SK-N-SH treated with all-trans-retinoic acid at 6 μM for 48 hours (cell line): ENCODE data around the gene LRRC41.
A peak's percentile ranks its signal among the peaks of the same experiment; 100 is the strongest.
"Not testable (repeated sequence)": the region's sequence is repeated elsewhere in the genome, so short reads cannot be mapped to it uniquely, and the experiment has no call there.

Experiments used
- ATAC-seq: fragments of 200-7000 bp; cut with Tn5 transposase; 3 replicates; pipeline ENCODE4 v1.9.1; 2020; ENCODE audit warnings: mild to moderate bottlenecking, moderate library complexity
- BACH2 ChIP-seq: fragments of 250-450 bp; sonication (Bioruptor Pico); IDR thresholded peaks from 2 replicates; pipeline ENCODE4 v1.9.0; 2021; ENCODE audit warnings: mild to moderate bottlenecking, borderline replicate concordance
- CSRNP3 ChIP-seq: fragments of 250-450 bp; sonication (Bioruptor Pico); IDR thresholded peaks from 2 replicates; pipeline ENCODE4 v1.5.1; 2021; ENCODE audit warnings: mild to moderate bottlenecking, moderate library complexity
- ESRRG ChIP-seq: fragments of 250-450 bp; sonication (Bioruptor Pico); IDR thresholded peaks from 2 replicates; pipeline ENCODE4 v1.6.1; 2021; ENCODE audit warnings: mild to moderate bottlenecking
- GLIS3 ChIP-seq: fragments of 250-450 bp; sonication (Bioruptor Pico); IDR thresholded peaks from 2 replicates; pipeline ENCODE4 v1.5.0; 2020; ENCODE audit warnings: mild to moderate bottlenecking, moderate library complexity
- ISL1 ChIP-seq: fragments of 250-450 bp; sonication (Bioruptor Pico); IDR thresholded peaks from 2 replicates; pipeline ENCODE4 v2.1.2; 2022; ENCODE audit warnings: mild to moderate bottlenecking, moderate library complexity
- OSR1 ChIP-seq: fragments of 250-450 bp; sonication (Bioruptor Pico); IDR thresholded peaks from 2 replicates; pipeline ENCODE4 v1.8.0; 2022; ENCODE audit warnings: moderate library complexity, mild to moderate bottlenecking, inconsistent platforms
- PPARA ChIP-seq: fragments of 250-450 bp; sonication (Bioruptor Pico); IDR thresholded peaks from 2 replicates; pipeline ENCODE4 v1.5.0; 2020; ENCODE audit warnings: mild to moderate bottlenecking, borderline replicate concordance
- RARB ChIP-seq: fragments of 250-450 bp; sonication (Bioruptor Pico); IDR thresholded peaks from 2 replicates; pipeline ENCODE4 v1.8.0; 2021; ENCODE audit warnings: mild to moderate bottlenecking, moderate library complexity
- SNAI2 ChIP-seq: fragments of 250-450 bp; sonication (Bioruptor Pico); IDR thresholded peaks from 2 replicates; pipeline ENCODE4 v1.5.0; 2020; ENCODE audit warnings: mild to moderate bottlenecking, moderate library complexity
- TCF4 ChIP-seq: fragments of 250-450 bp; sonication (Bioruptor Pico); IDR thresholded peaks from 2 replicates; pipeline ENCODE4 v1.8.0; 2021; ENCODE audit warnings: mild to moderate bottlenecking, moderate library complexity, borderline replicate concordance
- TOX ChIP-seq: fragments of 250-450 bp; sonication (Bioruptor Pico); IDR thresholded peaks from 2 replicates; pipeline ENCODE4 v1.8.0; 2021; ENCODE audit warnings: mild to moderate bottlenecking, moderate library complexity, borderline replicate concordance
- TSHZ2 ChIP-seq: fragments of 250-450 bp; sonication (Bioruptor Pico); IDR thresholded peaks from 2 replicates; pipeline ENCODE4 v1.5.0; 2020; ENCODE audit warnings: mild to moderate bottlenecking, moderate library complexity
- ZC3H10 ChIP-seq: fragments of 250-450 bp; sonication (Bioruptor Pico); IDR thresholded peaks from 2 replicates; pipeline ENCODE4 v1.5.1; 2021; ENCODE audit warnings: mild to moderate bottlenecking, moderate library complexity
- ZFP3 ChIP-seq: fragments of 250-450 bp; sonication (Bioruptor Pico); IDR thresholded peaks from 2 replicates; pipeline ENCODE4 v1.5.0; 2020; ENCODE audit warnings: mild to moderate bottlenecking, moderate library complexity
- ZNF565 ChIP-seq: fragments of 450-650 bp; formaldehyde crosslinking; conservative IDR thresholded peaks from 2 replicates; pipeline ENCODE4 v1.5.0; 2020; ENCODE audit warnings: low read depth, mild to moderate bottlenecking, moderate library complexity
- ZNF70 ChIP-seq: fragments of 450-650 bp; formaldehyde crosslinking; IDR thresholded peaks from 2 replicates; pipeline ENCODE4 v1.5.0; 2020; ENCODE audit warnings: mild to moderate bottlenecking, moderate library complexity
- ZNF8 ChIP-seq: fragments of 450-650 bp; formaldehyde crosslinking; IDR thresholded peaks from 2 replicates; pipeline ENCODE4 v1.5.0; 2020; ENCODE audit warnings: mild to moderate bottlenecking, moderate library complexity
- TF ChIP-seq, protein P1 (sequence below): fragments of 250-450 bp; sonication (Bioruptor Pico); IDR thresholded peaks from 2 replicates; pipeline ENCODE4 v1.5.1; 2020; ENCODE audit warnings: low read depth, mild to moderate bottlenecking, moderate library complexity
- TF ChIP-seq, protein P2 (sequence below): fragments of 250-450 bp; sonication (Bioruptor Pico); IDR thresholded peaks from 2 replicates; pipeline ENCODE4 v1.8.0; 2021; ENCODE audit warnings: low read depth, mild to moderate bottlenecking, moderate library complexity, borderline replicate concordance
- TF ChIP-seq, protein P3 (sequence below): fragments of 250-450 bp; sonication (Bioruptor Pico); IDR thresholded peaks from 2 replicates; pipeline ENCODE4 v1.8.0; 2020; ENCODE audit warnings: mild to moderate bottlenecking, moderate library complexity, borderline replicate concordance

LRRC41 gene

DNA sequence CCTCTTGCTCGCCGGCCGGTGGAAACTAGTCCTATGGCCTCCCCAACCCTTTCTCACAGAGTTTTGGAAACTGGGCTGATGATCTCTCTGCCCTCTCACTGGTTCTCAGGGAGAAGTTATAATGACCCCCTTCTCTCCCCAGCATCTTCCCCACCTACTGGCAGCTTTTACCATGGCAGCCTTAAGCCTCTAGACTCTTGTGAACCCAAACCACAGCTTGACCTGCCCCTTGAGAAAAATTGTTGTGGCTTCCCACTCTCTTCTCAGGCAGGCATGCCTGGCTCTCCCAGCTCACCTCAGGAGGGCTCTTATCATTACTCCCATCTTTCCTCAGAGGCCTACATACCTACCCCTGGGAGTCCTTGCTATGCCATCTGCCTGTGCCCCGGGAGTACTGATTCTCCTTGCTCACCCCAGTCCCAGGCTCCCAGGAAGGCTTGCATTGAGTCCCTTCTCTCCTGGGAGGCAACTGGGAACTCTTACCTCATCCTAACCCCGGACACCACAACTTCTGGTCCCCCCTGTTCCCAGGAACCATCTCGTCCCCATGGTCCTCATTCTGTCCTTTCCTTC is 38.8 kb upstream of the LRRC41 start:
- TF ChIP-seq ZNF565 (CRISPR knock-in tag) (no peak), SNAI2 (CRISPR knock-in tag) (no peak), ISL1 (no peak), TCF4 (CRISPR knock-in tag) (no peak), OSR1 (CRISPR knock-in tag) (no peak), ZNF70 (CRISPR knock-in tag) (no peak), ZFP3 (no peak), RARB (no peak), ZC3H10 (CRISPR knock-in tag) (no peak), BACH2 (CRISPR knock-in tag) (no peak), GLIS3 (CRISPR knock-in tag) (no peak), TSHZ2 (CRISPR knock-in tag) (no peak), PPARA (CRISPR knock-in tag) (no peak), ESRRG (CRISPR knock-in tag) (no peak), ZNF8 (CRISPR knock-in tag) (no peak)
- TF ChIP-seq, protein P1, sequence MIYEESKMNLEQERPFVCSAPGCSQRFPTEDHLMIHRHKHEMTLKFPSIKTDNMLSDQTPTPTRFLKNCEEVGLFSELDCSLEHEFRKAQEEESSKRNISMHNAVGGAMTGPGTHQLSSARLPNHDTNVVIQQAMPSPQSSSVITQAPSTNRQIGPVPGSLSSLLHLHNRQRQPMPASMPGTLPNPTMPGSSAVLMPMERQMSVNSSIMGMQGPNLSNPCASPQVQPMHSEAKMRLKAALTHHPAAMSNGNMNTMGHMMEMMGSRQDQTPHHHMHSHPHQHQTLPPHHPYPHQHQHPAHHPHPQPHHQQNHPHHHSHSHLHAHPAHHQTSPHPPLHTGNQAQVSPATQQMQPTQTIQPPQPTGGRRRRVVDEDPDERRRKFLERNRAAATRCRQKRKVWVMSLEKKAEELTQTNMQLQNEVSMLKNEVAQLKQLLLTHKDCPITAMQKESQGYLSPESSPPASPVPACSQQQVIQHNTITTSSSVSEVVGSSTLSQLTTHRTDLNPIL, result no peak
- TF ChIP-seq, protein P2, sequence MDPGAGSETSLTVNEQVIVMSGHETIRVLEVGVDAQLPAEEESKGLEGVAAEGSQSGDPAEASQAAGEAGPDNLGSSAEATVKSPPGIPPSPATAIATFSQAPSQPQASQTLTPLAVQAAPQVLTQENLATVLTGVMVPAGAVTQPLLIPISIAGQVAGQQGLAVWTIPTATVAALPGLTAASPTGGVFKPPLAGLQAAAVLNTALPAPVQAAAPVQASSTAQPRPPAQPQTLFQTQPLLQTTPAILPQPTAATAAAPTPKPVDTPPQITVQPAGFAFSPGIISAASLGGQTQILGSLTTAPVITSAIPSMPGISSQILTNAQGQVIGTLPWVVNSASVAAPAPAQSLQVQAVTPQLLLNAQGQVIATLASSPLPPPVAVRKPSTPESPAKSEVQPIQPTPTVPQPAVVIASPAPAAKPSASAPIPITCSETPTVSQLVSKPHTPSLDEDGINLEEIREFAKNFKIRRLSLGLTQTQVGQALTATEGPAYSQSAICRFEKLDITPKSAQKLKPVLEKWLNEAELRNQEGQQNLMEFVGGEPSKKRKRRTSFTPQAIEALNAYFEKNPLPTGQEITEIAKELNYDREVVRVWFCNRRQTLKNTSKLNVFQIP (CRISPR knock-in tag), result no peak
- TF ChIP-seq, protein P3, sequence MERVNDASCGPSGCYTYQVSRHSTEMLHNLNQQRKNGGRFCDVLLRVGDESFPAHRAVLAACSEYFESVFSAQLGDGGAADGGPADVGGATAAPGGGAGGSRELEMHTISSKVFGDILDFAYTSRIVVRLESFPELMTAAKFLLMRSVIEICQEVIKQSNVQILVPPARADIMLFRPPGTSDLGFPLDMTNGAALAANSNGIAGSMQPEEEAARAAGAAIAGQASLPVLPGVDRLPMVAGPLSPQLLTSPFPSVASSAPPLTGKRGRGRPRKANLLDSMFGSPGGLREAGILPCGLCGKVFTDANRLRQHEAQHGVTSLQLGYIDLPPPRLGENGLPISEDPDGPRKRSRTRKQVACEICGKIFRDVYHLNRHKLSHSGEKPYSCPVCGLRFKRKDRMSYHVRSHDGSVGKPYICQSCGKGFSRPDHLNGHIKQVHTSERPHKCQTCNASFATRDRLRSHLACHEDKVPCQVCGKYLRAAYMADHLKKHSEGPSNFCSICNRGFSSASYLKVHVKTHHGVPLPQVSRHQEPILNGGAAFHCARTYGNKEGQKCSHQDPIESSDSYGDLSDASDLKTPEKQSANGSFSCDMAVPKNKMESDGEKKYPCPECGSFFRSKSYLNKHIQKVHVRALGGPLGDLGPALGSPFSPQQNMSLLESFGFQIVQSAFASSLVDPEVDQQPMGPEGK (CRISPR knock-in tag), result no peak
- ATAC-seq, result no peak

GRCh38 chr1:46341222-46342083 is 38.0 kb upstream of the LRRC41 start:
- ATAC-seq, result no peak
- no peak for TF ChIP-seq CSRNP3 (CRISPR knock-in tag)

DNA sequence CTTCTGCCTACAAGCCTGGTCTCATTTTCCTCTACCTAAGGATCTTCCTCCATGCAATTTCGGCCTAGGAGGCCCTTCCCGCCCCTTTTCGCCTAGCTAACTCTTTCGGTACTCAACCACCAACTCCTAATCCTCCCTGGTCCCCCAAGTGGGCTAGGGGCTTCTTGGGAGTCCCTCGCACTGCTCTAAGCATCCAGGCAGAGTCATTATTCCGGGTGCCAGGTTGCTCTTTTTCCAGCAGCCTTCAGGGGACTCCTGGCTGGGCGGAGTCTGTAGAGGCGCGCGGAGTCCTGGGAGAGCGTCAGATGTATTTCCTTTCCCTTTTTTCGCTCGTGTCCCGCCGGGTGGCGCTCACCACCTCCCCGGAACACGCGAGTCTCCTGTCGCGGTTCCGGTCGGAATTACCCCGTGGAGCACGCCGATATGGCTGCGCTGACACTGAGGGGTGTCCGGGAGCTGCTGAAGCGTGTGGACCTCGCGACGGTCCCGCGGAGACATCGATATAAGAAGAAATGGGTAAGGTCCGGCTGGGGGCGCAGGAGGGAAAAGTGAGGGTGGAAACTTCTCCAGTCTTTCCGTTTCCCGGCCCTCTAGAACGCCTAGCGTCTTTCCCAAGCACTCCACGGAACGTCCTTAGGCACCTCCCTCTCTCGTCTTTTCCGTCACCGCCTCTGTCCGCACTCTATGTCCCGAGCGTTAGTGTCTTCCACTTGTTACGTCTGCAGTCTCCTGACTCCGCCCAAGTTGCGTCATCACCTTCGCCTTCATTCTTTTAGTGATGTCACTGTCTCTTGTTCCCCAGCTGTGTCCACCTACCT is 37.2 kb upstream of the LRRC41 start, which contains the start of gene NSUN4:
NSUN4 (plus strand) TSS at position 404 of the 818 bp plus-strand sequence; CDS start at position 424, 20 bp downstream.
- ATAC-seq, result peak; percentile 96
- TF ChIP-seq OSR1 (CRISPR knock-in tag), result no peak
- peak; percentile 60; the same call in 1 of the 2 replicates for TF ChIP-seq ZC3H10 (CRISPR knock-in tag)
- 0 out of 2 replicates have a peak, but pooled peaks have one; percentile 50 for TF ChIP-seq TSHZ2 (CRISPR knock-in tag)
- TF ChIP-seq TOX, result peak; percentile 62; the same call in 1 of the 2 replicates
- TF ChIP-seq, protein P2 (CRISPR knock-in tag), result 0 out of 2 replicates have a peak, but pooled peaks have one; percentile 28

DNA sequence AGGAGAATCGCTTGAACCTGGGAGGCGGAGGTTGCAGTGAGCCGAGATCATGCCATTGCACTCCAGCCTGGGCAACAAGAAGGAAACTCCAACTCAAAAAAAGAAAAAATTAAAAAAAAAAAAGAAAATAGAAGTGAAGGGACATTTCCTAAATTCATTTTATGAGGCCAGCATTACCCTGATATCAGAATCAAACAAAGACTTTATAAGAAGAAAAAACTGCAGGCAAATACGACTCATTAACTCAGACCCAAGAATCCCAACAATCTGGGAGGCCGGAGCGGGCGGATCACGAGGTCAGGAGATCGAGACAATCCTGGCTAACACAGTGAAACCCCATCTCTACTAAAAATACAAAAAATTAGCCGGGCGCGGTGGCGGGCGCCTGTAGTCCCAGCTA is 34.0 kb upstream of the LRRC41 start:
- ATAC-seq, result not testable (repeated sequence)
